ENCODE measurements around the gene LAPTM5.

LAPTM5 gene

DNA sequence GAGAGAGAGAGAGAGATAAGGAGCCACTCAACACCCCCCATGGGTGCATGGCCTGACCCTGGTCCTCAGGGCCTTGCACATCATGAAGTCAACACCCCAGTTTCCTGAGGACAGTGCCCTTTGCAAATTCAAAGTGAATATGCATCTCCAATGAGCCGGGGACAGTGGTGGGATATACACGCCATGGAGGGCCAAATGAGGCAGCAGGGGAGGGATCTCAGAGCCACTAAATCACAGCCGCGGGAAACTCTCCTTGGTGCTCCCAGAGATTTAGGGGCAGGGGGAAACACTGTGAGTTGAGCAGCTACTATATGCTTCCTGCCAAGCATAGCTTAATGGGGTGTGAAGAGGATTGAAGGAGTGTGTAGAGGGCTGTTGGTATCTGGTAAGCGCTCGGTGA, 69.7 kb downstream of the LAPTM5 start:
- in situ Hi-C loops (cut with MboI; ENCODE audit: low sequenced_read_pairs), result loop anchor here (25.0 kb wide), 1 partner anchor 1426 kb away; no protein-coding TSS in a partner anchor

DNA sequence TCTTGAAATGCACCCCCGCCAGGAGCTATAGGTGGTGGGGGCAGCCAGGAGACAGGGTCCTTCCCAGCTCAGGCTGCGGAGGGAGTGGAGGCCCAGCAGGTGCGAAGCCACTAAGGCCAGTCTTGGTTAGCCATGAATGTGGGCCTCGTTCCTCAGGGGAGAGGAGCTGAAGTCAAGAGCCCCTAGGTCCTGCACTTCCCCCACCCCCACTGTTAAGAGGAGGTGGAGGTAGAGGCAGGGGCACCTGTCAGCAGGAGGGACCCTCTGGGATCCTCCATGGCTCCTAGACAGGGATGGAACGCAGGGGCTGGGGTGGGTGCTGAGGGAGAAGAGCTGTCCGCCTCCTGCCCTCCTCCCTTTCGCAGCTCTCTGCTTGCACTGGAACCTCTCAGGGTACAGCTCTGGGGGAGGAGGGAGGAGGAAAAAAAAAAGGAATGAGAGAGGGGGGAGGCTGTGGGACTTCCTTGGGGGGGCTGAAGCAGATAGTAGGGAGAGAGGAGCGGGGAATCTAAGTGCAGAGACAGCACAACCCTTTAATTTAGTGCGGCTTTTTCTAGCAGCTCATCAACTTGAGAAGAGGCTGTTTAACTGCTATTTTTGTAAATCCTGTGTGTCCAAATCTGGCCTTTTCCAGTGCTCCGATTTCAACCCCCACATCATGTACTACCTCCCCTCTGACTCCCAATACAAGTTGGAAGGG, 71.2 kb downstream of the LAPTM5 start:
- in situ Hi-C loops (cut with MboI; ENCODE audit: low sequenced_read_pairs), result loop anchor here (25.0 kb wide), 1 partner anchor 1424 kb away; no protein-coding TSS in a partner anchor

DNA sequence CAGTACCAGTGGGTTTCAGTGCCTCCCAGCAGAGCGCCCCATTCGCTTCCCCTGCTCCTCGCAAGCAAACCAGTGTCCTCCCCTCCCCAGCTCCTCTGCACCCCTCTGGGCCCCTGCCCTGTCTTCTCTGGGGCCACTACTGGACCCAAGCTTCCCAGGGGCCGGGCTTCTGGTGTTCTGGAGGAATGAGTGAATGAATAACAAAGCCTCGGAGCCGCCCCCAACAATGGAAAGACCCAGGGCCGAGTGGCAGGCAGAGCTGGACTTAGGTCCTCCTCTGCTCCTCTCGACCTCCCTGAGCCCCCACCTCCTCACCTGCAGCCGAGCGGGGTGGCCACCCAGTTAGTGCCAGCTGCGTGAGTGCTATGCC, 71.8 kb downstream of the LAPTM5 start:
- in situ Hi-C loops (cut with MboI; ENCODE audit: low sequenced_read_pairs), result loop anchor here (25.0 kb wide), 1 partner anchor 1423 kb away; no protein-coding TSS in a partner anchor

DNA sequence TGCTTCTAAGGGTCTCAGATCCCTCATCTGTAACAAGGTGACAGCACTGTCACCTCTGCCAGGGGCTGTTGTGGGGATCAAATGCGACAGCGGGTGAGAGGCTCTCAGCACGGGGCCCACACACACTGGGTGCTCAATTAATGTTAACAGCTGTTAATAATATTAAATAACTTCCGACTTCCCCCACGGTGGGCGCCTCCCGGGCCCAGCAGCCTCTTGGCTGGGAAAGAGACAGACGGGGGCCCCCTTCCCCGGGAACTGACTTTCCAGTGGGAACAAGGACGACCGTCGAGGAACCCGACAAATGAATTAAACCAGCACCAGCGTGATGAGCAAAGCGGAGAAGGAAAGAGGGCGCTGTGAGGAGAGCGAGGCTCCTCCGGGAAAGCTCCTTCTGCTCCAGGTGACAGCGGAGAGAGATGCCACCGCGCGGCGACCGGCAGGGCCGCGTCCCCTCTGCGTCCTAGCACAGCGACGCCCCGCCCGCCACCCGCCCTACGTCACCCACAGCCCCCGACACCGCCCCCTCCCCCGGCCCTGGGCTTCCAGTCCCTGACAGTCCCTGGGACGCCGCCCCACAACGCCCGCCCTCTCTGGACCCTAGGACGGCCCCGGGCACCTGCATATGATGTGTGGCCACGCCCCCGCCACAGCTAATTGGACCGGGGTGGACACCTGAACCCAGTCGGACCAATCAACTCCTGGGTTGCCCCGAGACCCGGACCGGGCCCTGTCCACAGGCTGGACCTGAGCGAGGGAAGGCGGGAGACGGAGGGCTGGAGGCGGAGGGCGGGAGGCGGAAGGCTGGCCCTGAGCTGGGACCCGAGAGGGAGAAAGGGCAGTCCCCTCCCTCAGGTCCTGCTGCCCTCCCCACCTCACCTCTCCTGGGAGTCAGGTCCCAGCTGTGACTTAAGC, 72.4 kb downstream of the LAPTM5 start:
- in situ Hi-C loops (cut with MboI; ENCODE audit: low sequenced_read_pairs), result loop anchor here (25.0 kb wide), 1 partner anchor 1423 kb away; no protein-coding TSS in a partner anchor

DNA sequence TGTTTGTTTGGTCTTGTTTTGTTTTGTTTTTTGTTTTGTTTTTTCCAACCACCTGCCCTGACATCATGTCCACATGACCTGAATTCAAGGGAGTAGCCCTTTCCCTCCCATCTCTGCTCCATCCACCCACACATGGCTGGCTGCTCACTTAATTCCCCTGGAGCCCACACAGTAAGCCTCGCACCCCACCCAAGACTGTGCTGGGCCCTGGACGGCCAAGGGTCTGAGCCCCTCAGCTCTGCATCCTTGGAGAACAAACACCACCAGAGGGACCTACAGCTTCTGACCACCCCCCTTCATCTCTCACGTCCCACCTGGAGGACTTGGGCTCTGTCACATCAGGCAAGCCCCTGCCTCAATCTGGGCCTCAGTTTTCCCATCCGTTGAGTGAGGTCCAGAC, 73.3 kb downstream of the LAPTM5 start:
- in situ Hi-C loops (cut with MboI; ENCODE audit: low sequenced_read_pairs), result loop anchor here (25.0 kb wide), 1 partner anchor 1422 kb away; no protein-coding TSS in a partner anchor

DNA sequence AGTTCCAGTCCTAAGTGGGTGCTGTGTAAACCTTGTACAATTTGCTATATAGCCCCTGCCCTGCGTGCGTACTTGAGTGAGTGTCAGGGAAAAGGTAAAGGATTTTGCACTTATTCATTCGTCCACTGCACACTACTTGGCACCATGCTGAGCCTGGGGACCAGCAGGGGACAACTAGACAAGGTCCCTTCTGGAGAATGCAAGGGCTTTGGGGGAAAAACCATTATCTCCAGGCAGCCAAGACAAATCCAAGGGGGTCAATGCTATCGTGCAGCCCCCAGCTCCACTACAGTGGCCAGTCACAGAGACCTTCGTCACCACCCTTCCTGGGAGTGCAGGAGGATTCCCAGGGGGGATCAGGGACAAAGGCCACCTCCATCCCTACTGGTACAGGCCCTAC, 73.9 kb downstream of the LAPTM5 start:
- in situ Hi-C loops (cut with MboI; ENCODE audit: low sequenced_read_pairs), result loop anchor here (25.0 kb wide), 1 partner anchor 1421 kb away; no protein-coding TSS in a partner anchor

Data from HL-60/S4 treated with retinoic acid at 250 ng/mL for 4 days and 3 days (cell line).